C4-2B (cell line): ENCODE data around the gene GATA5.

ENCODE experiments used
- ZFX ChIP-seq: fragments of 450-650 bp; IDR thresholded peaks from 2 replicates; pipeline ENCODE4 v1.6.1; 2017
- TF ChIP-seq, protein P1 (sequence below): fragments of 450-650 bp; conservative IDR thresholded peaks from 2 replicates; pipeline ENCODE4 v1.5.1; 2017; ENCODE audit warnings: mild to moderate bottlenecking

DNA sequence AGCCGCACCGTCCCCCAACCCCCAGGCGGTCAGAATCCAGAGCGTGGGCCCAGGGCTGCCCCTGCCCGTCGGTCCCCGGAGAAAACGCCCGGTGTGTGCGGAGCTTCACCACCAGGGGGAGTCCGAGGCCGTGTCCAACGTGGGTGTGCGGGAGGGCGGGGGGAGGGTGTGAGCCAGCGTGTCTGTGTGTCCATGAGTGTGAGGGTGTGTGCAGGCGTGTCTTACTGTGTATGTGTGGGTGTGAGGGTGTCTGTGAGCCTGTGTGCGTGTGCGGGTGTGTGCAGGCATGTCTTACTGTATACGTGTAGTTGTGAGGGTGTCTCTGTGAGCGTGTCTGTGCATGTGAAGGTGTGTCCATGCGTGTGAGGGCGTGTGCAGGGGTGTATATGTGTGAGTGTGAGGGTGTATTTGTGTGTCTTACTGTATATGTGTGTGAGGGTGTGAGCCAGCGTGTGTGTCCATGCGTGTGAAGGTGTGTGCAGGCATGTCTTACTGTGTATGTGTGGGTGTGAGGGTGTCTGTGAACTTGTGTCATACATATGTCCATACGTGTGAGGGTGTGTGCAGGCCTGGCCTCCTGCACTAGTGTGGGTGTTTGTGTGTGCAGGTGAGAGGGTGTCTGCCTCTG, 24.6 kb upstream of the GATA5 start:
- TF ChIP-seq, protein P1, sequence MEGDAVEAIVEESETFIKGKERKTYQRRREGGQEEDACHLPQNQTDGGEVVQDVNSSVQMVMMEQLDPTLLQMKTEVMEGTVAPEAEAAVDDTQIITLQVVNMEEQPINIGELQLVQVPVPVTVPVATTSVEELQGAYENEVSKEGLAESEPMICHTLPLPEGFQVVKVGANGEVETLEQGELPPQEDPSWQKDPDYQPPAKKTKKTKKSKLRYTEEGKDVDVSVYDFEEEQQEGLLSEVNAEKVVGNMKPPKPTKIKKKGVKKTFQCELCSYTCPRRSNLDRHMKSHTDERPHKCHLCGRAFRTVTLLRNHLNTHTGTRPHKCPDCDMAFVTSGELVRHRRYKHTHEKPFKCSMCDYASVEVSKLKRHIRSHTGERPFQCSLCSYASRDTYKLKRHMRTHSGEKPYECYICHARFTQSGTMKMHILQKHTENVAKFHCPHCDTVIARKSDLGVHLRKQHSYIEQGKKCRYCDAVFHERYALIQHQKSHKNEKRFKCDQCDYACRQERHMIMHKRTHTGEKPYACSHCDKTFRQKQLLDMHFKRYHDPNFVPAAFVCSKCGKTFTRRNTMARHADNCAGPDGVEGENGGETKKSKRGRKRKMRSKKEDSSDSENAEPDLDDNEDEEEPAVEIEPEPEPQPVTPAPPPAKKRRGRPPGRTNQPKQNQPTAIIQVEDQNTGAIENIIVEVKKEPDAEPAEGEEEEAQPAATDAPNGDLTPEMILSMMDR, result peak; percentile 97
- no peak for TF ChIP-seq ZFX
